Measurements from ENCODE around the gene THBS1. TPM values are rescaled to one million over a fixed set of nuclear protein-coding genes. Genes with fewer than 3 reads are reported as not detected.

Gene THBS1
- total RNA-seq, 1 experiment from 2014 or later, result 393 TPM

GRCh38 chr15:39581242-39581792 lies 438 bp downstream of the THBS1 start:
- no peaks in the 10 kb centered on the region for H3K27me3 Mint-ChIP-seq (ENCODE audit: insufficient read depth, unreplicated experiment)
- no peaks in the 10 kb centered on the region for H3K9me3 Mint-ChIP-seq (ENCODE audit: unreplicated experiment)
- POLR2A ChIA-PET, result interaction anchor here (0.6 to 4.7 kb wide), 20 partner anchors 13 to 876 kb away, joined by 3 to 69 read pairs (median 6); no protein-coding TSS in a partner anchor
- peak overlapping the region; percentile 78 for H3K4me3 Mint-ChIP-seq (ENCODE audit: unreplicated experiment)
- H3K27ac Mint-ChIP-seq (ENCODE audit: low read depth, unreplicated experiment), result peak overlapping the region; percentile 24
- H3K36me3 Mint-ChIP-seq (ENCODE audit: insufficient read depth, unreplicated experiment), result peaks cover 51% of the 10 kb centered on the region
- peaks cover 47% of the 10 kb centered on the region for H3K4me1 Mint-ChIP-seq (ENCODE audit: insufficient read depth, unreplicated experiment)
- DNase-seq (ENCODE audit: unreplicated experiment), result no peak
- TF ChIP-seq CTCF (IDR thresholded peaks at IDR 0.05; ENCODE audit: unreplicated experiment), result no peak
- intact Hi-C loops (cut with micrococcal nuclease), result loop anchor here (2.0 to 5.0 kb wide), 5 partner anchors 69 to 591 kb away; no protein-coding TSS in a partner anchor
- TSS peak; percentile 32 for BruUV-seq (replicated peaks)
- CTCF ChIA-PET, result interaction anchor here (0.6 to 8.4 kb wide), 37 partner anchors 10 to 882 kb away, joined by 3 to 141 read pairs (median 4); no protein-coding TSS in a partner anchor

- no TSS peak for BruUV-seq (replicated peaks)
- Mint-ChIP-seq H3K27ac (ENCODE audit: low read depth, unreplicated experiment) (peak overlapping the region; percentile 24), H3K9me3 (ENCODE audit: unreplicated experiment) (no peaks in the 10 kb centered on the region), H3K36me3 (ENCODE audit: insufficient read depth, unreplicated experiment) (peaks cover 56% of the 10 kb centered on the region), H3K4me1 (ENCODE audit: insufficient read depth, unreplicated experiment) (peaks cover 53% of the 10 kb centered on the region), H3K4me3 (ENCODE audit: unreplicated experiment) (peak overlapping the region; percentile 78), H3K27me3 (ENCODE audit: insufficient read depth, unreplicated experiment) (no peaks in the 10 kb centered on the region)
- TF ChIP-seq CTCF (IDR thresholded peaks at IDR 0.05; ENCODE audit: unreplicated experiment), result peak; percentile 47
- ChIA-PET POLR2A (interaction anchor here (0.7 to 4.7 kb wide), 12 partner anchors 13 to 410 kb away, joined by 3 to 69 read pairs (median 8); no protein-coding TSS in a partner anchor), CTCF (interaction anchor here (0.7 to 8.4 kb wide), 36 partner anchors 9 to 882 kb away, joined by 3 to 141 read pairs (median 6); no protein-coding TSS in a partner anchor)
- peak; percentile 76 for DNase-seq (ENCODE audit: unreplicated experiment)
- intact Hi-C loops (cut with micrococcal nuclease), result loop anchor here (2.0 to 5.0 kb wide), 5 partner anchors 70 to 591 kb away; no protein-coding TSS in a partner anchor
Observed at GRCh38 chr15:39581793-39582285, 960 bp downstream of the THBS1 start.

- intact Hi-C loops (cut with micrococcal nuclease), result loop anchor here (5.0 kb wide), 3 partner anchors 70 to 270 kb away; no protein-coding TSS in a partner anchor
- Mint-ChIP-seq H3K27ac (ENCODE audit: low read depth, unreplicated experiment) (no peak overlapping the region), H3K9me3 (ENCODE audit: unreplicated experiment) (no peaks in the 10 kb centered on the region), H3K4me3 (ENCODE audit: unreplicated experiment) (peak overlapping the region; percentile 78), H3K36me3 (ENCODE audit: insufficient read depth, unreplicated experiment) (peaks cover 62% of the 10 kb centered on the region), H3K4me1 (ENCODE audit: insufficient read depth, unreplicated experiment) (peaks cover 53% of the 10 kb centered on the region), H3K27me3 (ENCODE audit: insufficient read depth, unreplicated experiment) (no peaks in the 10 kb centered on the region)
- BruUV-seq (replicated peaks), result no TSS peak
- TF ChIP-seq CTCF (IDR thresholded peaks at IDR 0.05; ENCODE audit: unreplicated experiment), result no peak
- POLR2A ChIA-PET, result interaction anchor here (0.7 to 4.7 kb wide), 8 partner anchors 12 to 411 kb away, joined by 3 to 69 read pairs (median 5); no protein-coding TSS in a partner anchor
- peak; percentile 39 for DNase-seq (ENCODE audit: unreplicated experiment)
- CTCF ChIA-PET, result interaction anchor here (0.7 to 8.4 kb wide), 43 partner anchors 9 to 883 kb away, joined by 3 to 141 read pairs (median 5); no protein-coding TSS in a partner anchor
Observed at GRCh38 chr15:39582286-39582976, 1.6 kb downstream of the THBS1 start.

All from MCF 10A (cell line).